HG02763 (cell line): ENCODE data around the gene SNED1.

Experiments
- ATAC-seq: cut with Tn5 transposase; IDR thresholded peaks from one replicate; pipeline ENCODE4 v1.9.1; 2021; ENCODE audit warnings: mild to moderate bottlenecking, moderate library complexity; ENCODE audit not compliant: unreplicated experiment

The SNED1 gene

DNA sequence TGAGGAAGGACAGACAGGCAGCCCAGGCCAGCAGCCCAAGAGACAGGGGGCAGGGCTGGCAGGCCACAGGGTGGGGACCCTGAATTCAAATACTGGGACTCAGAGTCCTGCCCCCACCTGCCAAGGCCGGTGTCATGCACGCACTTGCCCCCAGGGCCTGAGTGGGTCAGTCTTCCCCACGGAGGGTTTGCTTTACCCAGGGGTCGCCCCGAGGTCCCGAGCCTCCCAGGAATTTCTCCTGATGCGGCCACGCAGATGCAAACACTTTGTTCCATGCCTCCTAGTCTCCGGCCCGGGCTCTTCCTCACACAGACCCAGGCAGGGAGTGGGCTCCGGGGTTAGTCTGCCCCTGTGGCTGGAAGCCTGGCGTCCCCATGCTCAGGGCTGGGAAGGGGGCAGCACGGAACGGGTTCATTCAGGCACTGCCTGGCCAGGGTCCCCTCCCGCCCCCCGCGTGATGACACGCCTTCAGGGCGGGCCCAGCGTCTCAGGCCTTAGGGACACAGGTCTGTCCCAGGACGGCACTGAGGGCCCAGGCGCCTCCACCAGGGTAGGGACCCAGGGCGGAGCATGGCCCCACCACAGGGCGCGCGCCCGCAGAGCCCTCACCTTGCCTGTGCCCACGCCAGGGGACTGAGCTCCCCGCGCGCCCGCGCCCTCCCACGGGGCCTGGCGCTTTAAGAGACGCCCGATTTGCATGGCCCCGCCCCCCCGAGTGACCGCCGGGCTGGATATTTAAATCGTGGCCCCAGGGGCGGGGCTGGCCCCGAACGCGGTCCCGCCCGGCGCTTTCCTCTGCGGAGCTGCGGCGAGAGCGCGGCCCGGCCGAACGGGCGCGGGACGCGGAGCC is at the start of gene SNED1:
Gene SNED1, plus strand, starts transcription at position 763 of the 850 bp plus-strand sequence. CDS start 220 bp downstream, outside the sequence.
- no peak for ATAC-seq

DNA sequence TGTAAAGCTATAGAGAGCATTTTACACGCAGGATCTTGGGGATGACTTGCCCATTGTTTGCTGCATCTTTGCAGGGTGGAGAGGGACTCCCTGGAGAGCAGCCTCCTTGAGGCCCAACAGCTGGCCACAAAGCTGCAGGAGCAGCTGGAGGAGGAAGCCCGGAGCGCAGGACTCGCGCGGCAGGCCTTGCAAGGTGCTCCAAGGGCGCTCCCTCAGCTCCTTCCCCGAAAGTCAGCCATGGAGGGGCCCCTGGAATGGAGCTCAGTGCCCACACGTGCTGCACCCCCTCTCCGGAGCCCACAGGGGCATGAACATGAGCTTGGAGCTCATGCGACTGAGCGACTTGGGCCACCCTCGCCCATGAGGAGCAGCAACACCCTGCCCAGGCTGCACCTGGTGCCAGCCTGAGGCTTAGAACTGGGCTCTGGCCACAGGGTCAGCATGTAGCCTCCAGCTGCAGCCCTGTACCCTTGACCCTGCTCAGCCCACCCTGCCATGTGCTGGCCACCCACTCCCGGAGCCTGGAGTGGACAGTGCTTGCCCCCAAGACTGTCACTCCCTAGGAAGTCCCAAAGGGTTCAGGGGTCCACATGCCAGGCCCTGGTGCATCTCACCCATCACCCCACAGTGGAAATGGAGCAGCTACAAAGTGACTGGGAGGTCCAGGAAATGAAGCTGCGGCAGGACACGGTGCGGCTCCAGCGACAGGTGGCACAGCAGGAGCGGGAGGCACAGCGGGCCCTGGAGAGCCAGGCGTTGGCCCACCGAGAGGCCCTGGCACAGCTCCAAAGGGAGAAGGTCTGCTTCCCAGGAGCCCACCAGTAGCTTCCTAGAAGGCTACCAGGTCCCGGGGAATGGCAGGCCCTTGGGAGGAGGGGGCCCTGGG is 49.3 kb upstream of the SNED1 start:
- ATAC-seq = no peak

DNA sequence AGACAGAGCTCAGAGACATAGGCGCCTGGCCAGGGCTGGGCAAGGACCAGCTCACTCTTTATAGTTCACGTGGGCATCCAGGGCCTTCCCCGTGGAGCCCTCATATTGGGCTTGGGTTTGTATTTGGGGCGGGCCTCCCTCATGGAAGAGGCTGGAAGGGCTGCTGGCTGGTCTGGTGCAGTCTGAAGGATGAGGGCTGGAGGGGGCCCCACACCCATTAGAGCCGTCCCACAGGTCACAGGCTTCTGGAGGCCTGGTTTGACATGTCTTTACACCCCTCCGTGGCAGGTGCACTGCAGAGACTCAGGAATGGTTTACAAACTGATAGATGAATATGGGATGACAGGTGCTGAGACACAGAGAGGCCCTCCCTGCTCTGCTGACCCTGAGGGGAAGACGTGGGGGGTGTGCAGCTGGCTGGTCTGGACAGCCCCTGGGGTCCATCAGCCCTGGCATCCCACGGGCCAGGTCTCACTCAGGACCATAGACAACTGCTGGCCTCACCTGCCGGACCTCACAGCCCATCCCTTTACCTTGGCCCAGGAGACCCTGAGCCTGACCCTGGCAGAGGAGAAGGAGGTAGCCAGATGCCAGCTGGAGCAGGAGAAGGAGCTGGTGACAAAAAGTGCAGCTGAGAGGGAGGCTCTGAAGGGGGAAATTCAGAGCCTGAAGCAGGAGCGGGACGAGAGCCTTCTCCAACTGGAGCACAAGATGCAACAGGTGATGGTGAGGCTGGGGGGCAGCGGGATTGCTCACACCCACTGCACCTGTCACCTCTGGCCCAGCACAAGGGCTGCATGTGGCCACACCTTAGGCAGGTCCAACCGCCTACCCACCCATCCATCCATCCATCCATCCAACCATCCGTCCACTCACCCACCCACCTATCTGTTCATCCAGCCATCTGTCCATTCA is 48.4 kb upstream of the SNED1 start:
- no peak for ATAC-seq

DNA sequence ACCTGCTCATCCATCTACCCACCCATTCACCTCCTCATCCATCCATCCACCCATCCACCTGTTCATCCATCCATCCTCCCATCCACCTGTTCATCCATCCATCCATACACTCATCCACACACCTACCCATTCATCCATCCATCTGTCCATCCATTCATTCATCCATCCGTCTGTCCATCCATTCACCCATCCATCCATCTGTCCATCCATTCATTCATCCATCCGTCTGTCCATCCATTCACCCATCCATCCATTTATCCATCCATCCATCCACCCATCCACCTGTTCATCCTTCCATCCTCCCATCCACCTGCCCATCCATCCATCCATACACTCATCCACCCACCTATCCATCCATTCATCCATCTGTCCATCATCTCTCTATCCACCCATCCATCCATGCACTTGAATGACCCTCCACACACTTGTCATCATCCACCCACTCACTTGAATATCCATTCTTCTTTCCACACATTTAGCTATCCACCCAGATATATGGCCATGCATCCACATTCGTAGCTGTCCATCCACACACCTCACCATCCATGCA is 47.3 kb upstream of the SNED1 start:
- ATAC-seq = no peak

DNA sequence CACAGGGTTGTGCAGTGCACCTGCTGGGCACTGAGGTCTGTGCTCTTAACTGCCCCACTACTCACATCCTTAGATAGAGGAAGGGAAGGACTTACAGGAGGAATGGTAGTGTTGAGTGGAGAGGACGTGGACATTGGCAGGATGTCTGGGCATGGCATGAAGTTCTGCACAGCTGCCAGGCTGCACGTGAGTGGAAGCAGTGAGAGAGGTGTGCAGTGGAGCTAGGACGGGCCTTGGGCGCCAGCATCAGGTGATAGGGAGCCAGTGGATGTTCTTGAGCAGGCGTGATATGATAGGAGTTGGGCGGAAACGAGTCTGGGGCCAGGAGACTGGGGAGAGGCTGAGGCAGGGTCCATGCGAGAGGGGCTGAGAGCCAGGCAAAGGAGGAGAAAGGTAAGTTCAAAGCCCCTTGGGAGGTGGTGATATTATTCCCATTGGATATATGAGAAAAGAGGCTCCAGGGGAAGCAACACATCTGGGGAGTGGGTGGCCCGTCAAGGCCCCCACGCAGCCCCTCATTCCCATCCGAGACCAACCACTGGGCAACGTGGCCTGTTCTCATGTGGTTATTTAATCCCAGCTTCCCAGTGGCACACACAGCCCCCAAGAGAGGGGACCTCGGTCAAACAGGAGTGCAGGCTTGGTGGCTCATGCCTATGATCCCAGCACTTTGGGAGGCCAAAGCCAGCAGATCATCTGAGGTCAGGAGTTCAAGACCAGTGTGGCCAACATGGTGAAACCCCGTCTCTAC is 45.7 kb upstream of the SNED1 start:
- ATAC-seq = no peak

DNA sequence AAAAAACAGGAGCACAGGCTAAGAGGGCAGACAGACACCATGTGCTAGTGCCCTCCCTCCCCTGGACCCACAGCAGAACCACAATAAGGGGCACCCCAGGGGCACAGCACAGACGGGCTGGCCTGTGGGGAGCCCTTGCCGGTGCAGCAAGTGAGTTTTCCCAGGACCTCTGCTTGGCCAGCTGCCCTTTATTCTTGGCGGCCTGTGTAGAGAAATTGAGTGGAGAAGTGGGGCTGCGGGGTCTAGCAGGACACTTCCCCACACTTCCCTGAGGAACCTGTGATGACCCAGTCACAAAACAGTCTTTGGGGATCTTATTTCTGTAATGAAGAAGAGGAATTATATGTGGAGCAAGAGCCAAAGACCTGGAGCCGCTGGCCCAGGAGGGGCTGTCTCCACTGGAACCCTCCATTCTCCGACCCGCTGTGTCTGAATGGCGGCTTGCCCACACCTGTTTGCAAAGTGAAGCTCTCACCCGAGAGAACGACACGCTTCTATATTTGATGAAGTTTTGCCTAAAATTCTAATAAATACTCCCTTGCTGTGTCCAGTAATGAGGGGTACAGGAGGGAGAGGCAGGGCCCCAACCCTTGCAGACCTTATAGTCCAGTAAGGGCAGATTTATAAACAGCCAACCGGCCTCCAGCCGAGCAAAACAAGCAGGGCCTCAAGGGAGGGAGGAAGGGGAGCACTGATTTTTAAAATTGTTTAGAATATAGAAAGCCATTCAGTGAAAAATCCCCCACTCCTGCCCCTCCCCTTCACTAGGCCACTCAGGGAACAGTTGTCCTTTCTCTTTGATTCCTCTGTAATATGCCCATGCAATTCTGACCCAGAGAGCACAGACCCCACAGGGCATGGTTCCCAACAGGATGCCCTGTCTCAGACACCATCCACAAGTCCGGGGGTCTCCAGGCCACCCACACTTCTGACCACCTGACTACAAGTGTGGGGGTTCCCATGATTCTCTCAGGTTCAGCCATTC is 44.7 kb upstream of the SNED1 start:
- no peak for ATAC-seq

DNA sequence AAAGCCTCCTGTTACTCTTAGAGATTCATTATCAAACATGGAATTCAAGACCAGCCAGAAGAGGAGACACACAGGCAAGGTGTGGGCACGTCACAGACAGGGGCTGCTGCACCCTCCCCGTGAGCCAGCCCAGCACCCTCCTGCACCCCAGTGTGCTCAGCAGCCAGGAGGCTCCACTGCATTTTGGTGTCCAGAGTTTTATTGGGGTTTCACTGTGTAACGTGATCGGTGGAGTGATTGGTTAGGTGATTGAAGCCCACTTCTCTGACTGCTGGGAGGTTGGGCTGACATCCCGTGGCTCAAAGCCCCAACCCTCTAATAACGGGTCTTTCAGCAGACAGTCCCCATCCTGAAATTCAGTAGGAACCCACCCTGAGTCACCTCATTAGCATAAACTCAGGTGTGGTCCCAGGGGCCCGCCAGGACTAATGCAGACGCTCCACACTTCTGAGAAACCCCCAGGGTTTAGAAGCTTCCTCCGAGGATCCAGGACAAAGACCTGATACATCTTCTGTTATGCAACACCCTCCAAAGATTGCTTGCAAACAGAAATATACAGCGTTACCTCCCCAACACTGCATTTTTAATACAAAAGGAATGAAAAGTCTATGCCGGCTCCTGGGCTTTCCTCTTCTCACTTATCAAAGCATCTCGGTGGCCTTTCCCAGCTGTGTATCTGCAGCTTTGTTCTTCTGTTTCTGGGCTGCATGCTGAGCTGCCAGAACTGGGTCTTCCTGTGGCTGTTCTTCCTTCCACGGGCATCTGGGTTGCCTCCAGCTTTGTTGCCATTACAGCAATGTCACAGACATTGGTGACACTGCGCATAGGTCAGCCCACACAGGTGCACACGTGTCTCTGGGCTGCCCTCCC is 43.7 kb upstream of the SNED1 start:
- no peak for ATAC-seq

DNA sequence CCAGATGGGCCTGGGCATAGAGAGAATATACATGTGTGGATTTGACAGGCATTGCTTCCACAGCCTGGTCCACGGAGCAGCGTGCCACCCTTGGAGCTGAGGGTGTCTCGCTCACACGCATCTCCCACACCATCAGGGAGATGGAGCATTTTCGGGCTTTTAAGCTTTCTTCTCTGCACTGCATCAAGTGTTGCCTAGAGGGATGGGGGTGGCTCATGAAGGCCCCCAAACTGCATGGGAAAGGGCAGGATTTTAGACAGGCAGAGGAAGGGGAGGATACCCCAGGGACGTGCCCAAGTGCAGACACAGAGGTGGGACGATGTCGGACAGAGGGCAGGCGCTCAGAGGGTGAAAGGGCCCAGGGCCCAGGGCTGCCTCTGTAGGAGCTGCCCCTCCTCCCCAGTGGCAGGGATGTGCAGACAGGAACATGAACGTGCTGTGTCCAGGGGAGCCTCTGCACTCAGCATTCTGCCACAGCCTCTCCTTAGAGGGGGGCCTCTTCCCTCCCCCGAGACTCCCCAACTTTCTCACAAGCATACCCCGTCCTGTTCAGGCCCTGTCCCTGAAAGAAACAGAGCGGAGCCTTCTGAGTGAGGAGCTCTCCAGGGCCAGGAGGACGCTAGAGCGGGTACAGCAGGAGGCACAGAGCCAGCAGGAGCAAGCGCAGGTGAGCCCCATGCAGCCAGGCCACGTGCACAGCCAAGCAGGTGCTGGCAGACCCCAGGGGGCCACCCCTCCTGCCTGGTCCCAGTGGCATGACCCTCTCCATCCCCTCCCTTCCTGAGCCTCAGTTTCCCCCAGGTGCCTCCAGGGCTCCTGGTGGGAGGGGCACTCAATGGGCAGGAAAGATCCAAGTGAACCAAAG is 42.9 kb upstream of the SNED1 start:
- no peak for ATAC-seq

DNA sequence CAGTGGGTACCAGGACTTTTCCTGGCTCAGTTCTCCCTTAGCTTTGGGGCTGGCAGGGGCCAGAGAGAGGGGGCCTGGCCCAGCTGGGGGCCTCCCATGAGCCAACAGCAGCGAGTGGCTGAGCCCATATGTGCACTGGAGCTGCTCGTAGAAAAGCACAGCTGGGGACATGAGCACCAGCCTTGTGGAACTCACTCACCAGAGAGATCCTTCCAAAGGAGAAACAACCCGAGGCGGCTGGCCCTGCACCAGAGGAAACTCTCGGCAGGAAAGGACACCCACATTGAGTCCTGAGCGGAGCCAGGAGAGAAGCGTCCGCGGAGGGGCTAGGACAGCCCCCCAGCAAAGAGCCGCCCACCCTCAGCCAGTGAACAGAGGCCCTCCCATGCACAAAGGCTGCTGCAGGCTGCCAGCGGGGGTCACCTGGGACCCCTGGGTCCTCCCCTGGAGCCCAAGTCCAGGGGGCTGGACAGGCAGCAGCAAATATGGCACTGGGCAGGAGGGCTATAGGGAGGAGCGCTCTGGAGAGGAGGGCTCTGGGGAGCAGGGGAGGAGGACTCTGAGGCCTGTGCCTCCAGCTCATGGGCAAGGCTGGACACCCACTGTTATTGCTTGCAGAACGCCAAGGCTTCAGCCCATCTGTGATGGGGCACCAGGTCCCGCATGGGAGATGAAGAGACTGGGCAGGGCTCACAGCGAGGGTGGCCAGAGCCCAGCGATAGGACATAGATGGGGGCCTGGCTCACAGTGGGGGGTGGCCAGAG is 42.1 kb upstream of the SNED1 start:
- ATAC-seq = no peak

DNA sequence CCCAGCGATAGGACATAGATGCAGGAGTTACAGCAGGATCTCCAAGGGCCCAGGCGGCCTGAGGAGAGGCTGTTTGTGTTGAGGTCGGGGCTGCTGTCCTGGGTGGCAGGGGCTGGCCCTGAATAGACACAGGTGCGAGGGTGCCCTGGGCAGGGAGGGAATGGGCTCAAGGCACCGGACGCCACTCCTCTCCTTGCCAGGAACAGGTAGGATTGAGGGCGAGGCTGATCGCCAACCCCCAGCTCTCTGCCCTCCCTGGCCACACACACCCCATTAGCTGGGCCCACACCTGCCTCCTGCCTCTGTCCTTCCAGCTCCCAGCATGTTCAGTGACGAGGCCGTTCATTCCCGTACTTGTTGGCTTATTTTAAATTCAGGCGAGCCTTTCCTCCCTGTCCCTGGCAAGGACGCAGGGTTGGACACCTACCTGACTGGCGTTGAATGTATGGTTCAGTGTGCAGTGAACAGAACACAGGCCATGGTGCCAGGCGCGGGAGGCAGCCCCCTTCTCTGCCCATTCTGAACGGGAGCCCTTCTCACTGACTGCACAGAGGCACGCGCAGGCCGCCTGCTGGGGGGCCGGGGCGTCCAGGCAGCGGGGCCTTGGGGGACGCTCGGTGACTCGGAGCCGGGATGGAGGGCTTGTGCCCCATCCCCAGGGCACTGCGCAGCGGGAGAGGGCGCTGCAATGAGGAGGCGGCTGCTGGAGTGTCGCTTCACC is 41.3 kb upstream of the SNED1 start:
- no peak for ATAC-seq

DNA sequence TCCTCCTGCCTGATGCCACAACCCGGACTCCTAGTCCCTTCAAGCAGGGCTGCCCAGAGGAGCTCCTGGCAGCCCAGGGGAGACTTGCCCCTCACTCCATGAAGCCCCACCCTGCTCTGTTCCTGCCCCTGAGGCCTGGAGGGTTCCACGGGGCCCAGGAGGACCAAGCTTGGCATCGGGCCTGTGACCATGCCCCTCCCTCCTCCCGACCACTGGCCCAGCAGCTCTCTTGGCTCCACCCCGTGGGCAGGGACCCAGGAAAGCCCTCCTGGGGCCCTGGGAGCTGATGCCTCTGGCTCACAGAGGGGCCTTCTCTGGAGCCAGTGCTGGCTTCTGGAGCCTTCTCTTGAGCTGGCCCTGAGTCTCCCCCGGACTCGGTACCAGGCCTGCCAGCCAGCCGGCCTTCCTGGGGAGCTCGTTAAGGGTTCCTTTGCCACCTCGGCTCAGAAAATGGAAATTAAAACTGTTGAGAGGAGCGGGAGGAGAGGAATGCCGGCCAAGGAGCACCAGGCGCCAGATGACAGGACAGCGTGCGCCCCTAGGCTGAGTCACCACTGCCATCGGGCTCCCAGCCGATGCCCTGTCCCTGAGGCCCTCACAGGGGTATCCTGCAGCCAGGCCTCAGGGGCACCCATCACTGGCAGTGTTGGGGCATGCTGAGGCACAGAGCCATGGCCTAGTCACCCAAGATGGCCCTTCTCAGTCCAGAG is 40.6 kb upstream of the SNED1 start:
- ATAC-seq = no peak

DNA sequence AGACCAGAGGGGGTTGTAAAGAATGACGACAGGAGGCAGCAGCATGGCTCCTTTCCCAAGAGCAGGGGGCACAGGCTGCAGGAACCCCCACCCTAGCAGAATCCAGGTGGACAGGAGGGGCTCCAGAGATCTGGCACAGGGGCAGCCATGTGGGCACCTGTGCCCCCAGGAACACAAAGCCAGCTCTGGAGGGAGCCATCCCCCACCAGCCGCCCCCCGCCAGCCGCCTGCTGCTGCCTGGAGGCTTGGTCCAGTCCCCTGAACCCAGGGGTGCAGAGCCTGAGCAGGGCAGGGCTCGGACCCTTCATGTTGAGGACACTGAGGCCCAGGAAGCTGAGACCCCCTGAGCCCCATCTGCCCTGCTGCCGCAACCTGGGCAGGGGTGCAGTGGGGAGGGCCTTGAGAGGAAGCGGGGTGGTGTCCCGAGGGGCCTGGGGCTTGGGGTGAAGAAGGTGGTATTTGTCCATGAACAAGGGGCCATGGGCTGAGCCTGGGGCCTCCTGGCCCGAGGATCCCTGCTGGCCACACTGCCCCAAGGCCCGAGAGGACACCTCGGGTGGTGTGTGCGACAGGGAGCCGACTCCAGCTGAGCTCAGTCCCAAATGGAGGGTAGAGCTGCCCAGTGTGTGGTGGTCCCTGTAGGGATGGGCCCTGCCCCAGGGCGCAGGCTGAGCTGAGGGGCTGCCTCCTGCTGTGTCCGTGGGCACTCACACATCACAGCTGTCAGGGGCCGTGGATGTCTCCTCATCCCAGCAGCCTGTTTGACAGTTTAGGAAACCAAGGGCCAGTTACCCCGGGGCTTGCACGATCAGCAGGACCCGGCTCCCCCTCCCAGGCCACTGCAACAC is 39.8 kb upstream of the SNED1 start:
- ATAC-seq = no peak

DNA sequence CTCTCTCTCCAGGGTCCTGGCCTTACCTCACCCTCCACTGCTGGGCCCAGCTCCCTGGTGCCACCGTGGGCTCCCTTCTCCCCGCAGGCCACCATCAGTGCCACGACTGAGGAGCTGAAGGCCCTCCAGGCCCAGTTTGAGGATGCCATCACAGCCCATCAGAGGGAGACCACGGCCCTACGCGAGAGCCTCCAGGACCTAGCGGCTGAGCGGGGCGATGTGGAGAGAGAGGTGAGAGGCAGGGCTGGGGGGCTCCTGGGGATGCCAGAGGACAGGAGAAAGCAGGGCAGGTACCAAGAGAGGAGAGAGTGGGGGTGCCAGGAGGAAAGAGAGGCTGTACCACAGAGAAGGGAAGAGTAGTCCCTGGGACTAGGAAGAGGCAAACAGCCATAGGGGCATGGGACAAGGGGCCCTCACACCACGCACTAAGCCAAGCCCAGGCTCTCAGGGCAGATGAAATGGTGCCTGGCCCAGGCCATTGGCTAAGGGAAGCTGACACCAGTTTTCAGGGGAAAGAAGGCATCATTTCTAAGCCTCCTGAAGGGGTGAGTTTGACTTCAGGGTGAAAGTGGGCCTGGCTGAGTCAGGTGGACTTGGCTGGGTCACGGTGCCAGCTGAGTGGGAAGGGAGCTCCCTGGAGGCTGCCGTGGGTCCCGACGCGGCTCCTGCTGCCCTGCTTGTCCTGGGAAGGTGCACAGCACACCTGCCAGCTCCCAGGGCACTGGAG is 39.0 kb upstream of the SNED1 start:
- ATAC-seq = no peak
